ENCODE results near the gene FBXO41. TPM values are rescaled to one million over a fixed set of nuclear protein-coding genes. Genes with fewer than 3 reads are reported as not detected.

FBXO41 gene
- polyA plus RNA-seq, 1 of the 3 experiments (the other 2 are of a cell fraction) = 3.1 TPM

GRCh38 chr2:73290049-73290839 is 6.0 kb upstream of the FBXO41 start:
- H3K4me3 ChIP-seq (ENCODE audit: low read depth in 2 of 2, low read length in 1 of 2) = no peak overlapping the region
- peak; percentile 56 for TF ChIP-seq RAD21 (IDR thresholded peaks at IDR 0.05; ENCODE audit: low read length)
- TF ChIP-seq REST (IDR thresholded peaks at IDR 0.05; ENCODE audit: low read depth, low read length) = peak; percentile 80
- TF ChIP-seq SMC3 (IDR thresholded peaks at IDR 0.05; ENCODE audit: low read depth, low read length) = no peak
- peak; percentile 61 for TF ChIP-seq CTCF (IDR thresholded peaks at IDR 0.05)
- TF ChIP-seq RFX5 (IDR thresholded peaks at IDR 0.05; ENCODE audit: low read length) = no peak
- no peak for TF ChIP-seq NRF1 (IDR thresholded peaks at IDR 0.05; ENCODE audit: low read depth, low read length)
- peak; percentile 61 for DNase-seq
- ChIA-PET CTCF (interaction anchor here (0.7 to 4.7 kb wide), 34 partner anchors 8 to 397 kb away, joined by 3 to 27 read pairs (median 4); partner anchors contain the start of genes ALMS1, CCT7, NOTO and PRADC1), POLR2A (interaction anchor here (0.6 kb wide), 1 partner anchor 910 kb away, joined by 4 read pairs; no protein-coding TSS in a partner anchor)
- WGBS (ENCODE audit: low lambda C conversion rate) = 41% methylated on average over 6 of the region's 6 CpGs
- no peaks in the 10 kb centered on the region for H3K9me3 ChIP-seq
- H3K4me2 ChIP-seq = no peak overlapping the region
- no peak overlapping the region for H3K9ac ChIP-seq
- peaks cover 44% of the 10 kb centered on the region for H3K27me3 ChIP-seq (ENCODE audit: insufficient read depth)
- H4K20me1 ChIP-seq (ENCODE audit: insufficient read depth) = peaks cover 5% of the 10 kb centered on the region; the same call in 1 of the 2 replicates
- H3F3A ChIP-seq (replicated peaks; ENCODE audit: insufficient read depth) = no peaks in the 10 kb centered on the region
- H3K27ac ChIP-seq (ENCODE audit: low read depth in 2 of 2, low read length in 1 of 2) = no peak overlapping the region
- peaks cover 0 to 10% of the 10 kb centered on the region in 2 experiments; a peak in 1 of 4 replicates for H3K4me1 ChIP-seq (ENCODE audit: control insufficient read depth in 1 of 2, insufficient read depth in 2 of 2, low read depth in 1 of 2, low read length in 1 of 2)
- no peaks in the 10 kb centered on the region for H3K36me3 ChIP-seq (replicated peaks in 1 of 2; ENCODE audit: control insufficient read depth in 1 of 2, insufficient read depth in 2 of 2, low read length in 1 of 2)
- H3K9me2 ChIP-seq = no peaks in the 10 kb centered on the region
- H3K79me2 ChIP-seq (ENCODE audit: insufficient read depth) = no peaks in the 10 kb centered on the region
- no peak overlapping the region for H2AFZ ChIP-seq (ENCODE audit: low read depth)

- H3K4me2 ChIP-seq = no peak overlapping the region
- no peaks in the 10 kb centered on the region for H3K9me2 ChIP-seq
- no peaks in the 10 kb centered on the region for H3K36me3 ChIP-seq (replicated peaks in 1 of 2; ENCODE audit: control insufficient read depth in 1 of 2, insufficient read depth in 2 of 2, low read length in 1 of 2)
- H3K9me3 ChIP-seq = no peaks in the 10 kb centered on the region
- H3F3A ChIP-seq (replicated peaks; ENCODE audit: insufficient read depth) = no peaks in the 10 kb centered on the region
- H3K27ac ChIP-seq (ENCODE audit: low read depth in 2 of 2, low read length in 1 of 2) = no peak overlapping the region
- no peak for DNase-seq
- CTCF ChIA-PET = interaction anchor here (0.9 to 3.7 kb wide), 15 partner anchors 11 to 396 kb away, joined by 3 to 25 read pairs (median 6); partner anchors contain the start of gene ALMS1
- peaks cover 5% of the 10 kb centered on the region; the same call in 1 of the 2 replicates for H4K20me1 ChIP-seq (ENCODE audit: insufficient read depth)
- POLR2A ChIA-PET = interaction anchor here (1.3 kb wide), 1 partner anchor 55 kb away, joined by 5 read pairs; the partner anchor contains the start of gene CCT7
- H3K9ac ChIP-seq = no peak overlapping the region
- H3K27me3 ChIP-seq (ENCODE audit: insufficient read depth) = peaks cover 36% of the 10 kb centered on the region
- H3K4me1 ChIP-seq (ENCODE audit: control insufficient read depth in 1 of 2, insufficient read depth in 2 of 2, low read depth in 1 of 2, low read length in 1 of 2) = peaks cover 0 to 17% of the 10 kb centered on the region in 2 experiments; a peak in 1 of 4 replicates
- no peaks in the 10 kb centered on the region for H3K79me2 ChIP-seq (ENCODE audit: insufficient read depth)
- no peak overlapping the region for H2AFZ ChIP-seq (ENCODE audit: low read depth)
- TF ChIP-seq YY1 (IDR thresholded peaks at IDR 0.05; ENCODE audit: low read depth) (no peak), MXI1 (IDR thresholded peaks at IDR 0.05; ENCODE audit: low read depth, low read length) (no peak), IRF3 (IDR thresholded peaks at IDR 0.05; ENCODE audit: low read depth, low read length) (no peak), RCOR1 (IDR thresholded peaks at IDR 0.05; ENCODE audit: low read length) (no peak), ELF1 (IDR thresholded peaks at IDR 0.05) (no peak), NFIC (IDR thresholded peaks at IDR 0.05; ENCODE audit: borderline replicate concordance) (no peak), SIN3A (IDR thresholded peaks at IDR 0.05; ENCODE audit: borderline replicate concordance, low read depth, low read length) (no peak), USF1 (IDR thresholded peaks at IDR 0.05; ENCODE audit: borderline replicate concordance, low read depth) (no peak), FOXJ3 (CRISPR knock-in tag; IDR thresholded peaks at IDR 0.05) (no peak), GATA2 (CRISPR knock-in tag; IDR thresholded peaks at IDR 0.05) (no peak)
- no peak overlapping the region for H3K4me3 ChIP-seq (ENCODE audit: low read depth in 2 of 2, low read length in 1 of 2)
Measured at GRCh38 chr2:73289304-73289703, 5.0 kb upstream of the FBXO41 start.

Measured in SK-N-SH (cell line).